ENCODE measurements around the gene SARM1.

The SARM1 gene

GRCh38 chr17:28386391-28386790 lies 14.9 kb downstream of the SARM1 start:
- H3K36me3 ChIP-seq (replicated peaks in 1 of 2; ENCODE audit: control insufficient read depth in 2 of 2, insufficient read depth in 2 of 2, low read length in 2 of 2), result peaks cover 13 to 85% of the 10 kb centered on the region in 2 donors
- no peak overlapping the region for H3K23ac ChIP-seq (ENCODE audit: low read depth, low read length, poor library complexity)
- H4K8ac ChIP-seq (ENCODE audit: low read depth, low read length), result no peak overlapping the region
- no peak overlapping the region for H2AK5ac ChIP-seq (ENCODE audit: low read depth, low read length)
- no peaks in the 10 kb centered on the region for H3K79me1 ChIP-seq (ENCODE audit: low read depth, low read length)
- no peak overlapping the region for H2BK15ac ChIP-seq (ENCODE audit: low read length)
- no peak overlapping the region for H3K4me3 ChIP-seq (ENCODE audit: low read length in 2 of 2)
- H2AFZ ChIP-seq (ENCODE audit: low read length), result no peak overlapping the region
- H3K4me2 ChIP-seq (ENCODE audit: insufficient read depth, low read length, poor library complexity, severe bottlenecking), result no peak overlapping the region
- no peak overlapping the region for H3K18ac ChIP-seq (ENCODE audit: low read length)
- H3K4ac ChIP-seq (ENCODE audit: low read length), result no peak overlapping the region
- H3K4me1 ChIP-seq (ENCODE audit: control insufficient read depth in 2 of 2, insufficient read depth in 1 of 2, low read depth in 1 of 2, low read length in 2 of 2), result peaks cover 0 to 7% of the 10 kb centered on the region in 2 donors
- no peak overlapping the region for H3K9ac ChIP-seq (ENCODE audit: low read depth, low read length, poor library complexity)
- H3K27me3 ChIP-seq (ENCODE audit: control insufficient read depth in 3 of 3, insufficient read depth in 3 of 3, low read depth in 1 of 3, low read length in 3 of 3), result peaks cover 0 to 32% (median 13%) of the 10 kb centered on the region in 3 experiments
- H4K91ac ChIP-seq (ENCODE audit: low read depth, low read length, poor library complexity), result no peak overlapping the region
- DNase-seq (ENCODE audit: low spot score), result no peak
- H3K9me3 ChIP-seq (replicated peaks in 1 of 2; ENCODE audit: control insufficient read depth in 2 of 2, insufficient read depth in 1 of 2, low read depth in 1 of 2, low read length in 2 of 2), result peaks cover 0 to 2% of the 10 kb centered on the region in 2 donors
- H3K14ac ChIP-seq (ENCODE audit: low read length), result no peak overlapping the region
- H2BK5ac ChIP-seq (ENCODE audit: low read length), result no peak overlapping the region
- H2BK12ac ChIP-seq (ENCODE audit: low read length), result no peak overlapping the region
- H3K27ac ChIP-seq (replicated peaks; ENCODE audit: low read length), result no peak overlapping the region
- no peak overlapping the region for H2BK120ac ChIP-seq (ENCODE audit: low read depth, low read length)

GRCh38 chr17:28388106-28388505 lies 16.6 kb downstream of the SARM1 start:
- Histone ChIP-seq H3K4me2 (ENCODE audit: insufficient read depth, low read length, poor library complexity, severe bottlenecking) (no peak overlapping the region), H2BK5ac (ENCODE audit: low read length) (no peak overlapping the region), H2BK15ac (ENCODE audit: low read length) (no peak overlapping the region), H2AK5ac (ENCODE audit: low read depth, low read length) (no peak overlapping the region), H3K4me3 (ENCODE audit: low read length in 2 of 2) (no peak overlapping the region), H2BK12ac (ENCODE audit: low read length) (no peak overlapping the region), H2BK120ac (ENCODE audit: low read depth, low read length) (no peak overlapping the region), H3K27me3 (ENCODE audit: control insufficient read depth in 3 of 3, insufficient read depth in 3 of 3, low read depth in 1 of 3, low read length in 3 of 3) (peaks cover 0 to 24% (median 13%) of the 10 kb centered on the region in 3 experiments), H2AFZ (ENCODE audit: low read length) (no peak overlapping the region), H3K79me1 (ENCODE audit: low read depth, low read length) (no peaks in the 10 kb centered on the region), H3K27ac (replicated peaks; ENCODE audit: low read length) (no peak overlapping the region), H3K14ac (ENCODE audit: low read length) (no peak overlapping the region), H4K91ac (ENCODE audit: low read depth, low read length, poor library complexity) (no peak overlapping the region), H3K4me1 (ENCODE audit: control insufficient read depth in 2 of 2, insufficient read depth in 1 of 2, low read depth in 1 of 2, low read length in 2 of 2) (peaks cover 0 to 7% of the 10 kb centered on the region in 2 donors), H4K8ac (ENCODE audit: low read depth, low read length) (no peak overlapping the region), H3K23ac (ENCODE audit: low read depth, low read length, poor library complexity) (no peak overlapping the region), H3K9ac (ENCODE audit: low read depth, low read length, poor library complexity) (no peak overlapping the region), H3K9me3 (replicated peaks in 1 of 2; ENCODE audit: control insufficient read depth in 2 of 2, insufficient read depth in 1 of 2, low read depth in 1 of 2, low read length in 2 of 2) (peaks cover 0 to 2% of the 10 kb centered on the region in 2 donors), H3K36me3 (replicated peaks in 1 of 2; ENCODE audit: control insufficient read depth in 2 of 2, insufficient read depth in 2 of 2, low read length in 2 of 2) (peaks cover 13 to 90% of the 10 kb centered on the region in 2 donors), H3K18ac (ENCODE audit: low read length) (no peak overlapping the region), H3K4ac (ENCODE audit: low read length) (no peak overlapping the region)
- DNase-seq (ENCODE audit: low spot score), result no peak
- WGBS, 2 donors (ENCODE audit: extremely low coverage in 2 of 2, insufficient read length in 2 of 2, insufficient replicate concordance in 1 of 2), result no CpG with 5 or more reads among the region's 11 CpGs

GRCh38 chr17:28390141-28390540 lies 18.6 kb downstream of the SARM1 start:
- H3K27me3 ChIP-seq (ENCODE audit: control insufficient read depth in 3 of 3, insufficient read depth in 3 of 3, low read depth in 1 of 3, low read length in 3 of 3), result peaks cover 0 to 4% (median 2%) of the 10 kb centered on the region in 3 experiments
- no peak overlapping the region for H4K8ac ChIP-seq (ENCODE audit: low read depth, low read length)
- H4K91ac ChIP-seq (ENCODE audit: low read depth, low read length, poor library complexity), result no peak overlapping the region
- no CpG with 5 or more reads among the region's 1 CpG for WGBS, 2 donors (ENCODE audit: extremely low coverage in 2 of 2, insufficient read length in 2 of 2, insufficient replicate concordance in 1 of 2)
- no peak overlapping the region for H2BK15ac ChIP-seq (ENCODE audit: low read length)
- H2AK5ac ChIP-seq (ENCODE audit: low read depth, low read length), result no peak overlapping the region
- H3K4ac ChIP-seq (ENCODE audit: low read length), result no peak overlapping the region
- H3K79me1 ChIP-seq (ENCODE audit: low read depth, low read length), result no peaks in the 10 kb centered on the region
- H3K4me3 ChIP-seq (ENCODE audit: low read length in 2 of 2), result no peak overlapping the region
- H3K36me3 ChIP-seq (replicated peaks in 1 of 2; ENCODE audit: control insufficient read depth in 2 of 2, insufficient read depth in 2 of 2, low read length in 2 of 2), result peaks cover 11 to 90% of the 10 kb centered on the region in 2 donors
- no peak overlapping the region for H2BK5ac ChIP-seq (ENCODE audit: low read length)
- H3K14ac ChIP-seq (ENCODE audit: low read length), result no peak overlapping the region
- H2AFZ ChIP-seq (ENCODE audit: low read length), result no peak overlapping the region
- no peak overlapping the region for H3K4me2 ChIP-seq (ENCODE audit: insufficient read depth, low read length, poor library complexity, severe bottlenecking)
- no peak overlapping the region for H3K9ac ChIP-seq (ENCODE audit: low read depth, low read length, poor library complexity)
- no peak overlapping the region for H3K27ac ChIP-seq (replicated peaks; ENCODE audit: low read length)
- no peak overlapping the region for H2BK12ac ChIP-seq (ENCODE audit: low read length)
- H3K9me3 ChIP-seq (replicated peaks in 1 of 2; ENCODE audit: control insufficient read depth in 2 of 2, insufficient read depth in 1 of 2, low read depth in 1 of 2, low read length in 2 of 2), result no peaks in the 10 kb centered on the region
- H3K18ac ChIP-seq (ENCODE audit: low read length), result no peak overlapping the region
- no peak for DNase-seq (ENCODE audit: low spot score)
- H3K4me1 ChIP-seq (ENCODE audit: control insufficient read depth in 2 of 2, insufficient read depth in 1 of 2, low read depth in 1 of 2, low read length in 2 of 2), result no peaks in the 10 kb centered on the region
- H3K23ac ChIP-seq (ENCODE audit: low read depth, low read length, poor library complexity), result no peak overlapping the region
- no peak overlapping the region for H2BK120ac ChIP-seq (ENCODE audit: low read depth, low read length)

DNA sequence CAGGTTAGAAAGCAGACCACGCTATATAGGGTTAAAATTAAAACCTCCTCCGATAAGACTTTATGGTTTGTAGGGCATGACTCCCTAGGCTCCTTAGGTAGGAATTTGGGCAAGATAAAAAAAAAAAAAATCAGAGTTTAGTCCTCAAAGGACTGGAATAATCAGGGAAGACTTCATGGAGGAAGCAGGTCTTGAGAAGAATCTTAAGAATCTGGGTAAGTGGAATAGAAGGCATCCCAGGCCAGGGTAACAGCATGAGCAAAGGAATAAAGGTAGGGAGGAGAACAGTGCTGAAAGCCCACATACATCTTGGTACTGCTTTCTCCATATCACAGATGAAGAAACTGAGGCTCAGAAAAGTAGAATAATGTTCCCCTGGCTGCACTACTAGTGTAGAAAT lies 19.1 kb downstream of the SARM1 start:
- no peak overlapping the region for H3K4me2 ChIP-seq (ENCODE audit: insufficient read depth, low read length, poor library complexity, severe bottlenecking)
- DNase-seq (ENCODE audit: low spot score), result no peak
- H2BK15ac ChIP-seq (ENCODE audit: low read length), result no peak overlapping the region
- no peak overlapping the region for H3K27ac ChIP-seq (replicated peaks; ENCODE audit: low read length)
- no peak overlapping the region for H3K23ac ChIP-seq (ENCODE audit: low read depth, low read length, poor library complexity)
- H2BK12ac ChIP-seq (ENCODE audit: low read length), result no peak overlapping the region
- H3K4me3 ChIP-seq (ENCODE audit: low read length in 2 of 2), result no peak overlapping the region
- H3K27me3 ChIP-seq (ENCODE audit: control insufficient read depth in 3 of 3, insufficient read depth in 3 of 3, low read depth in 1 of 3, low read length in 3 of 3), result no peaks in the 10 kb centered on the region
- no peaks in the 10 kb centered on the region for H3K79me1 ChIP-seq (ENCODE audit: low read depth, low read length)
- no peaks in the 10 kb centered on the region for H3K9me3 ChIP-seq (replicated peaks in 1 of 2; ENCODE audit: control insufficient read depth in 2 of 2, insufficient read depth in 1 of 2, low read depth in 1 of 2, low read length in 2 of 2)
- no peak overlapping the region for H4K8ac ChIP-seq (ENCODE audit: low read depth, low read length)
- WGBS, 2 donors (ENCODE audit: extremely low coverage in 2 of 2, insufficient read length in 2 of 2, insufficient replicate concordance in 1 of 2), result no CpG with 5 or more reads among the region's 2 CpGs
- no peak overlapping the region for H3K14ac ChIP-seq (ENCODE audit: low read length)
- no peak overlapping the region for H2BK120ac ChIP-seq (ENCODE audit: low read depth, low read length)
- no peak overlapping the region for H4K91ac ChIP-seq (ENCODE audit: low read depth, low read length, poor library complexity)
- no peak overlapping the region for H3K9ac ChIP-seq (ENCODE audit: low read depth, low read length, poor library complexity)
- H3K4me1 ChIP-seq (ENCODE audit: control insufficient read depth in 2 of 2, insufficient read depth in 1 of 2, low read depth in 1 of 2, low read length in 2 of 2), result no peaks in the 10 kb centered on the region
- H3K18ac ChIP-seq (ENCODE audit: low read length), result no peak overlapping the region
- no peak overlapping the region for H2AFZ ChIP-seq (ENCODE audit: low read length)
- peaks cover 11 to 90% of the 10 kb centered on the region in 2 donors for H3K36me3 ChIP-seq (replicated peaks in 1 of 2; ENCODE audit: control insufficient read depth in 2 of 2, insufficient read depth in 2 of 2, low read length in 2 of 2)
- no peak overlapping the region for H3K4ac ChIP-seq (ENCODE audit: low read length)
- H2BK5ac ChIP-seq (ENCODE audit: low read length), result no peak overlapping the region
- no peak overlapping the region for H2AK5ac ChIP-seq (ENCODE audit: low read depth, low read length)

All from neuronal stem cell (in vitro differentiated cells).